Astrocyte (in vitro differentiated cells and primary cell): ENCODE measurements around the gene CYYR1.

Experiments
- CTCF ChIP-seq: IDR thresholded peaks from 2 replicates; pipeline ENCODE4 v1.5.1; 2011; ENCODE audit warnings: low read depth, mild to moderate bottlenecking, inconsistent platforms, low read length, moderate library complexity; ENCODE audit not compliant: insufficient read depth
- EZH2 ChIP-seq: IDR thresholded peaks from 2 replicates; pipeline ENCODE4 v1.6.1; 2012; ENCODE audit warnings: mild to moderate bottlenecking, low read length, inconsistent platforms; ENCODE audit not compliant: insufficient read depth

- TF ChIP-seq CTCF (no peak), EZH2 (no peak)
Observed at GRCh38 chr21:26519142-26519541, 53.9 kb downstream of the CYYR1 start.
